IPS-18a (cell line): ENCODE measurements around the gene PTPN18.
"Not testable (repeated sequence)": the region's sequence is repeated elsewhere in the genome, so short reads cannot be mapped to it uniquely, and the experiment has no call there.

ENCODE experiments used
- H3K27ac ChIP-seq: one replicate; pipeline ENCODE4 v1.5.1; 2013; ENCODE audit warnings: low read length
- H3K27me3 ChIP-seq: one replicate; pipeline ENCODE4 v1.6.1; 2013; ENCODE audit warnings: mild to moderate bottlenecking, low read length; ENCODE audit not compliant: control insufficient read depth, insufficient read depth
- H3K36me3 ChIP-seq: one replicate; pipeline ENCODE4 v1.6.1; 2013; ENCODE audit warnings: low read depth, low read length; ENCODE audit not compliant: control insufficient read depth
- H3K4me1 ChIP-seq: one replicate; pipeline ENCODE4 v1.6.1; 2013; ENCODE audit warnings: low read depth, low read length; ENCODE audit not compliant: control insufficient read depth
- H3K4me3 ChIP-seq: one replicate; pipeline ENCODE4 v1.5.1; 2013; ENCODE audit warnings: low read length
- H3K9ac ChIP-seq: one replicate; pipeline ENCODE4 v1.6.1; 2013; ENCODE audit warnings: mild to moderate bottlenecking, low read length, moderate library complexity
- H3K9me3 ChIP-seq: one replicate; pipeline ENCODE4 v1.6.1; 2013; ENCODE audit warnings: low read depth, low read length; ENCODE audit not compliant: control insufficient read depth

PTPN18 gene

GRCh38 chr2:130389783-130390182 lies 33.9 kb downstream of the PTPN18 start:
- H3K27ac ChIP-seq: no peak overlapping the region
- no peak overlapping the region for H3K9ac ChIP-seq
- H3K36me3 ChIP-seq: no peaks in the 10 kb centered on the region
- peaks cover 14% of the 10 kb centered on the region for H3K4me1 ChIP-seq
- H3K27me3 ChIP-seq: peaks cover 15% of the 10 kb centered on the region
- no peak overlapping the region for H3K4me3 ChIP-seq
- H3K9me3 ChIP-seq: no peaks in the 10 kb centered on the region

- peaks cover 15% of the 10 kb centered on the region for H3K27me3 ChIP-seq
- no peak overlapping the region for H3K27ac ChIP-seq
- H3K36me3 ChIP-seq: no peaks in the 10 kb centered on the region
- no peaks in the 10 kb centered on the region for H3K9me3 ChIP-seq
- no peak overlapping the region for H3K9ac ChIP-seq
- peak overlapping the region; percentile 76 for H3K4me3 ChIP-seq
- peaks cover 14% of the 10 kb centered on the region for H3K4me1 ChIP-seq
These were observed 34.7 kb downstream of the PTPN18 start for GRCh38 chr2:130390460-130391057.

- Histone ChIP-seq H3K4me3 (peak overlapping the region; percentile 76), H3K9me3 (no peaks in the 10 kb centered on the region), H3K4me1 (peaks cover 14% of the 10 kb centered on the region), H3K9ac (peak overlapping the region; percentile 22), H3K27ac (no peak overlapping the region), H3K36me3 (no peaks in the 10 kb centered on the region), H3K27me3 (peaks cover 15% of the 10 kb centered on the region)
These were observed 35.4 kb downstream of the PTPN18 start for GRCh38 chr2:130391058-130391871.

GRCh38 chr2:130391872-130392670 lies 36.2 kb downstream of the PTPN18 start:
- Histone ChIP-seq H3K4me1 (peaks cover 14% of the 10 kb centered on the region), H3K4me3 (peak overlapping the region; percentile 76), H3K27ac (no peak overlapping the region), H3K36me3 (no peaks in the 10 kb centered on the region), H3K27me3 (peaks cover 15% of the 10 kb centered on the region), H3K9ac (no peak overlapping the region), H3K9me3 (no peaks in the 10 kb centered on the region)

- H3K27ac ChIP-seq: no peak overlapping the region
- H3K36me3 ChIP-seq: no peaks in the 10 kb centered on the region
- peaks cover 5% of the 10 kb centered on the region for H3K4me1 ChIP-seq
- peaks cover 15% of the 10 kb centered on the region for H3K27me3 ChIP-seq
- no peak overlapping the region for H3K4me3 ChIP-seq
- H3K9ac ChIP-seq: no peak overlapping the region
- H3K9me3 ChIP-seq: no peaks in the 10 kb centered on the region
These were observed 37.6 kb downstream of the PTPN18 start for GRCh38 chr2:130393318-130393910.

DNA sequence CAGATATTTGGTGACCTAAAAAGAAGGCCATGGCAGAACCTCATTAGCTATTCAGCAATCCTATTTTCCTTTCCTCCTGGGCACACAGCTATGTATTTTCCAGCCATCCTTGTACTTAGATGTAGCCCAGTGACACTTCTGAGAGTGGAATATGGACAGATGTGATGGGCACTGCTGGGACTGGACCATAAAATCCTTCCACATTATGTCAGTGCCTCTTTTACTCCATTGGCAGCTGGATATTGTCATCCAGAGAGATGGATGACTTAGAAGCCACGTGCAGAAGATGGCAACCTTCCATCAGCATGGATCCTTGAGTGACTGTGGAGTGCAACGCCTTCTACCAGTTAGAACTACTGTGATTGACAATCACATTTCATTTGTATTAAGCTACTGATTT lies 50.4 kb downstream of the PTPN18 start:
- H3K9ac ChIP-seq, H3K9me3 ChIP-seq, H3K4me1 ChIP-seq, H3K27ac ChIP-seq, H3K27me3 ChIP-seq, H3K36me3 ChIP-seq, H3K4me3 ChIP-seq: not testable (repeated sequence)

GRCh38 chr2:130416693-130417092 lies 60.8 kb downstream of the PTPN18 start:
- H3K9me3 ChIP-seq, H3K4me1 ChIP-seq, H3K9ac ChIP-seq, H3K27ac ChIP-seq, H3K27me3 ChIP-seq, H3K4me3 ChIP-seq, H3K36me3 ChIP-seq: not testable (repeated sequence)

DNA sequence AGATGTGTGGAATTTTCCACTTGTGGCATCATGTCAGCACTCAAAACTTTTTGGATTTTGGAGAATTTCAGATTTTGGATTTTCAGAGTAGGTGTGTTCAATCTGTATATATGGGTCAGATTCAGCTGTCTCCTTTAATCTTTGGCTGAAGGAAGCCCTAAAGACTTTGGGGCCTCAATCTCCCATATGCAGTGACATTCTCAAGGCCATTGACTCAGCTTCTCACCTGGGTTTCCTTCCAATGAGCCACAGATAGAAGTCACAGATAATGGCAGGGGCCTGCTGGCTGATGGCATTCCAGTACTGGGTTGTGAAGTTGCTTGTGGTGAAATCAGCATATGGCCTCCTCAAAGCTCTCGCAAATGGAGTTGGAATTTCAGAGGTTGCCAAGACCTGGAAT lies 63.0 kb downstream of the PTPN18 start:
- H3K27ac ChIP-seq, H3K36me3 ChIP-seq, H3K4me3 ChIP-seq, H3K9me3 ChIP-seq, H3K27me3 ChIP-seq, H3K4me1 ChIP-seq, H3K9ac ChIP-seq: not testable (repeated sequence)
